Keratinocyte (primary cell): ENCODE results near the gene TCTN1. TPM values are rescaled to one million over a fixed set of nuclear protein-coding genes. Genes with fewer than 3 reads are reported as not detected.

Source experiments
- DNase-seq: peaks from one replicate; pipeline ENCODE4 v3.0.0-alpha.2; 2011; ENCODE audit warnings: low read depth, missing footprints, low spot score
- FAIRE-seq: peaks from 2 replicates; lab custom pipeline; 2011; peaks lifted over from hg19 to GRCh38; lab: Jason Lieb, UNC
- H2AFZ ChIP-seq: 2 replicates; pipeline ENCODE4 v1.6.0; 2012; ENCODE audit warnings: low read length, control low read depth, inconsistent platforms; ENCODE audit not compliant: control insufficient read depth
- H3K27ac ChIP-seq: 2 replicates; pipeline ENCODE4 v1.5.1; 2011; ENCODE audit warnings: low read length; ENCODE audit not compliant: control insufficient read depth, insufficient read depth
- H3K27me3 ChIP-seq: 3 replicates; pipeline ENCODE4 v1.6.0; 2011; ENCODE audit warnings: low read length; ENCODE audit not compliant: control insufficient read depth, insufficient read depth; ENCODE audit errors: extremely low read depth
- H3K36me3 ChIP-seq, 2 experiments: 2 replicates in 1 of 2; 3 replicates in 1 of 2; pipeline ENCODE4 v1.5.1; 2011; ENCODE audit warnings: low read length in 2 of 2, mild to moderate bottlenecking in 1 of 2; ENCODE audit not compliant: control insufficient read depth in 2 of 2, insufficient read depth in 2 of 2; ENCODE audit errors: extremely low read depth in 1 of 2
- H3K4me1 ChIP-seq: 3 replicates; pipeline ENCODE4 v1.5.1; 2011; ENCODE audit warnings: low read length; ENCODE audit not compliant: control insufficient read depth, insufficient read depth; ENCODE audit errors: extremely low read depth
- H3K4me2 ChIP-seq: 3 replicates; pipeline ENCODE4 v1.6.0; 2011; ENCODE audit warnings: low read depth, low read length; ENCODE audit not compliant: control insufficient read depth, insufficient read depth; ENCODE audit errors: extremely low read depth
- H3K4me3 ChIP-seq, 3 experiments: fragments of 200-600 bp in 1 of 3; sonication (generic) in 1 of 3; 2 replicates in 2 of 3; 3 replicates in 1 of 3; pipeline ENCODE4 v1.5.1; 2011 to 2016; ENCODE audit warnings: low read length in 3 of 3, mild to moderate bottlenecking in 3 of 3, control low read depth in 2 of 3, inconsistent platforms in 1 of 3, low read depth in 1 of 3, mixed read lengths in 1 of 3, mixed run types in 1 of 3, moderate library complexity in 1 of 3; ENCODE audit not compliant: control insufficient read depth in 2 of 3, insufficient read depth in 2 of 3; ENCODE audit errors: extremely low read depth in 1 of 3
- H3K79me2 ChIP-seq: 2 replicates; pipeline ENCODE4 v1.6.0; 2012; ENCODE audit warnings: low read length; ENCODE audit not compliant: control insufficient read depth, insufficient read depth
- H3K9ac ChIP-seq: 3 replicates; pipeline ENCODE4 v1.6.0; 2011; ENCODE audit warnings: low read length; ENCODE audit not compliant: control insufficient read depth, insufficient read depth; ENCODE audit errors: extremely low read depth
- H3K9me1 ChIP-seq: 3 replicates; pipeline ENCODE4 v1.6.0; 2011; ENCODE audit warnings: low read length; ENCODE audit not compliant: control insufficient read depth, insufficient read depth; ENCODE audit errors: extremely low read depth
- H3K9me3 ChIP-seq: 2 replicates; pipeline ENCODE4 v1.5.1; 2012; ENCODE audit warnings: low read depth, low read length; ENCODE audit not compliant: control insufficient read depth
- H4K20me1 ChIP-seq: 3 replicates; pipeline ENCODE4 v1.6.0; 2011; ENCODE audit warnings: low read length; ENCODE audit not compliant: control insufficient read depth, insufficient read depth; ENCODE audit errors: extremely low read depth
- CTCF ChIP-seq, 3 experiments: IDR thresholded peaks in 1 of 3; conservative IDR thresholded peaks in 1 of 3; optimal IDR thresholded peaks in 1 of 3; 2 replicates in 2 of 3; 3 replicates in 1 of 3; pipeline versions ENCODE3 to v1.5.1; 2011; ENCODE audit warnings: low read length in 3 of 3, mild to moderate bottlenecking in 3 of 3, moderate library complexity in 2 of 3, control low read depth in 1 of 3, inconsistent platforms in 1 of 3; ENCODE audit not compliant: insufficient read depth in 2 of 3; ENCODE audit errors: extremely low read depth in 1 of 3
- EZH2 ChIP-seq: IDR thresholded peaks from one replicate; pipeline ENCODE4 v1.6.1; 2012; ENCODE audit warnings: inconsistent platforms, mild to moderate bottlenecking, low read length, moderate library complexity
- dilution Hi-C: fragments of 300-500 bp; cut with MboI; formaldehyde crosslinking; loops from one replicate; pipeline ENCODE4 v1.7.0; 2020; ENCODE audit warnings: low sequenced_read_pairs; ENCODE audit not compliant: extremely low pct_ligation_motif_present
- polyA plus RNA-seq, 5 experiments: library from polyadenylated mRNA; depleted of rRNA in 3 of 5; stranded (reverse) in 3 of 5; stranded (forward) in 1 of 5; unstranded in 1 of 5; fragments of >200 nt; gene quantifications; 1 replicate in 1 of 5; 2 replicates in 3 of 5; 3 replicates in 1 of 5; pipeline versions ENCODE4 v1.2.1 to v1.2.3, GENCODE V29; 2011 to 2012; ENCODE audit warnings: missing spikeins in 2 of 5, low read depth in 1 of 5, low replicate concordance in 1 of 5

TCTN1 gene
- polyA plus RNA-seq, 1 donor (not counting 4 experiments of a cell fraction or from before 2014, with no cell fraction given): 30.6 TPM

- Histone ChIP-seq H3K79me2 (no peaks in the 10 kb centered on the region), H3K36me3 (peaks cover 0 to 3% of the 10 kb centered on the region in 2 experiments), H2AFZ (no peak overlapping the region), H3K9ac (no peak overlapping the region), H3K4me1 (peaks cover 10% of the 10 kb centered on the region), H3K4me3 (no peak overlapping the region), H3K27me3 (no peaks in the 10 kb centered on the region), H3K9me3 (no peaks in the 10 kb centered on the region), H3K4me2 (no peak overlapping the region), H3K9me1 (no peaks in the 10 kb centered on the region), H4K20me1 (no peaks in the 10 kb centered on the region), H3K27ac (no peak overlapping the region)
- FAIRE-seq (no peak), DNase-seq (no peak)
- TF ChIP-seq CTCF (optimal IDR thresholded peaks at IDR 0.05 in 1 of 3, IDR thresholded peaks at IDR 0.05 in 1 of 3, conservative IDR thresholded peaks at IDR 0.05 in 1 of 3; ENCODE audit: extremely low read depth in 1 of 3, insufficient read depth in 2 of 3, low read length in 3 of 3) (no peak), EZH2 (no peak)
- dilution Hi-C loops: no loop called here
Measured at GRCh38 chr12:110641521-110641920, 27.6 kb downstream of the TCTN1 start.

- Histone ChIP-seq H3K36me3 (peaks cover 4 to 6% of the 10 kb centered on the region in 2 experiments), H3K9me3 (no peaks in the 10 kb centered on the region), H3K27me3 (no peaks in the 10 kb centered on the region), H3K9me1 (no peaks in the 10 kb centered on the region), H4K20me1 (no peaks in the 10 kb centered on the region), H3K4me1 (no peaks in the 10 kb centered on the region), H3K4me3 (no peak overlapping the region), H3K9ac (no peak overlapping the region), H2AFZ (no peak overlapping the region), H3K4me2 (no peak overlapping the region), H3K27ac (no peak overlapping the region), H3K79me2 (no peaks in the 10 kb centered on the region)
- DNase-seq: no peak
- dilution Hi-C loops: no loop called here
- no peak for FAIRE-seq
- no peak for TF ChIP-seq CTCF (optimal IDR thresholded peaks at IDR 0.05 in 1 of 3, IDR thresholded peaks at IDR 0.05 in 1 of 3, conservative IDR thresholded peaks at IDR 0.05 in 1 of 3; ENCODE audit: extremely low read depth in 1 of 3, insufficient read depth in 2 of 3, low read length in 3 of 3)
Measured at GRCh38 chr12:110647631-110648040, 33.7 kb downstream of the TCTN1 start.
